CD14-positive monocyte (primary cell): ENCODE data around the gene VWA5B1. TPM values are rescaled to one million over a fixed set of nuclear protein-coding genes. Genes with fewer than 3 reads are reported as not detected.

Experiments
- DNase-seq, 3 donors: peaks; one replicate each; pipeline ENCODE4 v3.0.0-alpha.2; 2011 to 2022
- H2AFZ ChIP-seq: 2 replicates; pipeline ENCODE4 v1.6.0; 2012; ENCODE audit warnings: mild to moderate bottlenecking, low read depth, low read length, inconsistent platforms; ENCODE audit not compliant: insufficient read depth, poor library complexity, severe bottlenecking
- H3K27ac ChIP-seq, 2 donors: 1 replicate in 1 of 2; 2 replicates in 1 of 2; pipeline ENCODE4 v1.5.1; 2012 to 2013; ENCODE audit warnings: low read length in 2 of 2, control low read depth in 1 of 2, inconsistent platforms in 1 of 2, low read depth in 1 of 2, mild to moderate bottlenecking in 1 of 2
- H3K27me3 ChIP-seq, 2 donors: one replicate each; pipeline versions ENCODE4 v1.6.0 to v1.6.1; 2011 to 2013; ENCODE audit warnings: low read length in 2 of 2; ENCODE audit not compliant: control insufficient read depth in 2 of 2, insufficient read depth in 2 of 2
- H3K36me3 ChIP-seq, 2 donors: replicated peaks in 1 of 2; 1 replicate in 1 of 2; 2 replicates in 1 of 2; pipeline versions ENCODE4 v1.5.1 to v1.6.1; 2012 to 2013; ENCODE audit warnings: low read length in 2 of 2, control low read depth in 1 of 2, inconsistent platforms in 1 of 2, mild to moderate bottlenecking in 1 of 2; ENCODE audit not compliant: insufficient read depth in 2 of 2, control insufficient read depth in 1 of 2
- H3K4me1 ChIP-seq, 2 donors: 1 replicate in 1 of 2; 2 replicates in 1 of 2; pipeline versions ENCODE4 v1.5.1 to v1.6.1; 2012 to 2013; ENCODE audit warnings: low read length in 2 of 2, control low read depth in 1 of 2, inconsistent platforms in 1 of 2, mild to moderate bottlenecking in 1 of 2, moderate library complexity in 1 of 2; ENCODE audit not compliant: insufficient read depth in 2 of 2, control insufficient read depth in 1 of 2
- H3K4me2 ChIP-seq: replicated peaks from 2 replicates; pipeline ENCODE3; 2012; ENCODE audit warnings: low read length, moderate library complexity, mild to moderate bottlenecking; ENCODE audit not compliant: poor library complexity, severe bottlenecking; ENCODE audit errors: extremely low read depth
- H3K4me3 ChIP-seq, 3 experiments: fragments of 200-600 bp in 1 of 3; sonication (generic) in 1 of 3; replicated peaks in 1 of 3; 1 replicate in 2 of 3; 2 replicates in 1 of 3; pipeline ENCODE4 v1.5.1; 2011 to 2013; ENCODE audit warnings: low read length in 3 of 3, mild to moderate bottlenecking in 3 of 3, control low read depth in 2 of 3, low read depth in 2 of 3, inconsistent platforms in 1 of 3, moderate library complexity in 1 of 3
- H3K79me2 ChIP-seq: 2 replicates; pipeline ENCODE4 v1.6.0; 2012; ENCODE audit warnings: mild to moderate bottlenecking, control low read depth, inconsistent platforms, low read length, moderate library complexity; ENCODE audit not compliant: insufficient read depth
- H3K9ac ChIP-seq: 2 replicates; pipeline ENCODE4 v1.6.0; 2017; ENCODE audit warnings: low read length, mild to moderate bottlenecking; ENCODE audit not compliant: insufficient read depth, poor library complexity, severe bottlenecking
- H3K9me3 ChIP-seq, 2 donors: replicated peaks in 1 of 2; 1 replicate in 1 of 2; 2 replicates in 1 of 2; pipeline versions ENCODE4 v1.5.1 to v1.6.1; 2012 to 2013; ENCODE audit warnings: low read length in 2 of 2, control low read depth in 1 of 2; ENCODE audit not compliant: control insufficient read depth in 1 of 2, insufficient read depth in 1 of 2
- H4K20me1 ChIP-seq: 2 replicates; pipeline ENCODE4 v1.6.0; 2012; ENCODE audit warnings: mild to moderate bottlenecking, low read length, control low read depth, moderate library complexity; ENCODE audit not compliant: insufficient read depth
- H3K27ac Mint-ChIP-seq, 7 donors: one replicate each; pipeline ENCODE4 v1.8.0; 2020; ENCODE audit warnings: mild to moderate bottlenecking in 7 of 7, mixed read lengths in 7 of 7, moderate library complexity in 6 of 7, inconsistent platforms in 2 of 7
- H3K27me3 Mint-ChIP-seq, 3 donors: one replicate each; pipeline ENCODE4 v1.8.0; 2021 to 2022; ENCODE audit warnings: low read depth in 3 of 3, mild to moderate bottlenecking in 3 of 3, mixed read lengths in 3 of 3, moderate library complexity in 3 of 3, inconsistent platforms in 1 of 3
- H3K36me3 Mint-ChIP-seq, 2 donors: one replicate each; pipeline ENCODE4 v1.8.0; 2020; ENCODE audit warnings: mixed read lengths in 2 of 2, inconsistent platforms in 1 of 2, mild to moderate bottlenecking in 1 of 2
- H3K4me1 Mint-ChIP-seq: one replicate; pipeline ENCODE4 v1.8.0; 2020; ENCODE audit warnings: mild to moderate bottlenecking, mixed read lengths
- H3K4me3 Mint-ChIP-seq, 2 donors: one replicate each; pipeline ENCODE4 v1.8.0; 2020; ENCODE audit warnings: mild to moderate bottlenecking in 2 of 2, mixed read lengths in 2 of 2, moderate library complexity in 1 of 2
- H3K9me3 Mint-ChIP-seq, 7 donors: one replicate each; pipeline ENCODE4 v1.8.0; 2020 to 2022; ENCODE audit warnings: mixed read lengths in 7 of 7, mild to moderate bottlenecking in 6 of 7, moderate library complexity in 6 of 7, inconsistent platforms in 2 of 7
- WGBS: methylation state at CpG from one replicate; pipeline ENCODE4 v1.1.5; 2013; ENCODE audit warnings: missing lambda C conversion rate; ENCODE audit not compliant: insufficient coverage; 5-methylcytosine and 5-hydroxymethylcytosine counted together
- intact Hi-C, 2 donors: fragments of 100-400 bp; cut with micrococcal nuclease; formaldehyde crosslinking; loops; one replicate each; pipeline versions ENCODE4 v1.15.0 to v1.15.1; 2023
- polyA plus RNA-seq, 3 donors: library from polyadenylated mRNA; depleted of rRNA in 1 of 3; unstranded in 2 of 3; stranded (reverse) in 1 of 3; fragments of 300-500 nt in 2 of 3; fragments of >200 nt in 1 of 3; fragmentation: Illumina TruSeq in 2 of 3; gene quantifications; 1 replicate in 2 of 3; 2 replicates in 1 of 3; pipeline ENCODE4 v1.2.3, GENCODE V29; 2012 to 2021
- TF ChIP-seq, protein P1 (sequence below): fragments of 200-600 bp; IDR thresholded peaks from one replicate; pipeline ENCODE4 v1.8.0; 2022; ENCODE audit warnings: antibody characterized with exemption, mild to moderate bottlenecking

The VWA5B1 gene
- polyA plus RNA-seq, 3 donors, result not detected

DNA sequence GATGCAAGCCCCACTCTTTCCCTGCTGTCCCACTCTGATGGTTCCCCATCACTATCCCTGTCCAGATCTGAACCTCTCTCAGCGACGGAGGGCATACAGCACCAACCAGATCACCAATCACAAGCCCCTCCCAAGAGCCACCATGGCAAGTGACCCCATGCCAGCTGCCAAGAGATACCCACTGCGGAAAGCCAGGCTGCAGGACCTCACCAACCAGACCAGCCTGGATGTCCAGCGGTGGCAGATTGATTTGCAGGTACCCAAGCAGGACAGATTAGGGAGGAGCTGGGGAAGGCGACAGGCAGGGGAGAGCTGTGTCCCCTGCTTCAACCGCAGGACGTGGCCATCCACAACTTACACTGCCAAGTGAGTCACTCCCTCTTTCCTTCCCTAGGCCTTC, 46.9 kb downstream of the VWA5B1 start:
- H3K9ac ChIP-seq, result no peak overlapping the region
- H3K9me3 Mint-ChIP-seq, result peaks cover 0 to 2% (median 0%) of the 10 kb centered on the region in 7 donors

DNA sequence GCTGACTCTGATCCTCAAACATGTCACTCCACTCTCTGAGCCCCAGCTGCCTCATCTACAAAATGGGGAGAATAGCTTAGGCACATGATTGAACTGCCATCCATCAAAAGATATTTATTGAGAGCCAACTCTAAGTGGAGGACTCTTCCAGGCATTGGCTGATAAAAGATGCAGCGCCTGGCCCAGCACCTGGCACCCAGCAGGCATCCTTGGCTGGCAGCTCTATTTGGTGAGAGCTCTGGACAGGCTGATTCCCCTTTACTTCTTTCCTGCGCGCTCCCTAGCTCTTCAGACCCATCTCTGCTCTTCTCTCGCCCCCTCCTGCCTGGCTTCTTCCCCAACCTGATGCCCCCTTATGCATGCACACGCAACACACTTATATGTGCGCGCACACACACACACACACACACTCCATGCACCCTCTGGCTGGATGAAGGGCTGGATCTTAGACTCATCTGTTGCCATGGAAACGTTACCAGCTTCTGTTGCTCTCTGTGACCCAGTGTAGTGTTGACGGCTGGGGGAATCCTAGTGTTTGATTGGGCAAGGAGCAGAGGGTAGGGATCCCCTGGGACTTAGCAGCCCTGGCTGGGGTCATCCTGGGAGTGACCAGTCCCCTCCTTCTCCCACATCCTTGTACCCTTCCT, 49.3 kb downstream of the VWA5B1 start:
- WGBS, result 77% methylated on average over 6 of the region's 9 CpGs
- no peak overlapping the region for H2AFZ ChIP-seq
- H3K4me2 ChIP-seq, result no peak overlapping the region
- no peaks in the 10 kb centered on the region for H3K36me3 ChIP-seq
- Mint-ChIP-seq H3K27me3 (peaks cover 23 to 46% (median 25%) of the 10 kb centered on the region in 3 donors), H3K9me3 (peaks cover 0 to 12% (median 4%) of the 10 kb centered on the region in 7 donors), H3K4me1 (no peaks in the 10 kb centered on the region), H3K4me3 (no peak overlapping the region), H3K36me3 (no peaks in the 10 kb centered on the region), H3K27ac (no peak overlapping the region)
- H3K9ac ChIP-seq, result no peak overlapping the region
- no peak overlapping the region for H3K4me3 ChIP-seq
- TF ChIP-seq, protein P1, sequence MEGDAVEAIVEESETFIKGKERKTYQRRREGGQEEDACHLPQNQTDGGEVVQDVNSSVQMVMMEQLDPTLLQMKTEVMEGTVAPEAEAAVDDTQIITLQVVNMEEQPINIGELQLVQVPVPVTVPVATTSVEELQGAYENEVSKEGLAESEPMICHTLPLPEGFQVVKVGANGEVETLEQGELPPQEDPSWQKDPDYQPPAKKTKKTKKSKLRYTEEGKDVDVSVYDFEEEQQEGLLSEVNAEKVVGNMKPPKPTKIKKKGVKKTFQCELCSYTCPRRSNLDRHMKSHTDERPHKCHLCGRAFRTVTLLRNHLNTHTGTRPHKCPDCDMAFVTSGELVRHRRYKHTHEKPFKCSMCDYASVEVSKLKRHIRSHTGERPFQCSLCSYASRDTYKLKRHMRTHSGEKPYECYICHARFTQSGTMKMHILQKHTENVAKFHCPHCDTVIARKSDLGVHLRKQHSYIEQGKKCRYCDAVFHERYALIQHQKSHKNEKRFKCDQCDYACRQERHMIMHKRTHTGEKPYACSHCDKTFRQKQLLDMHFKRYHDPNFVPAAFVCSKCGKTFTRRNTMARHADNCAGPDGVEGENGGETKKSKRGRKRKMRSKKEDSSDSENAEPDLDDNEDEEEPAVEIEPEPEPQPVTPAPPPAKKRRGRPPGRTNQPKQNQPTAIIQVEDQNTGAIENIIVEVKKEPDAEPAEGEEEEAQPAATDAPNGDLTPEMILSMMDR, result no peak
- H3K79me2 ChIP-seq, result no peaks in the 10 kb centered on the region
- no peaks in the 10 kb centered on the region for H3K9me3 ChIP-seq
- DNase-seq, result no peak
- peaks cover 0 to 25% of the 10 kb centered on the region in 2 donors for H3K27me3 ChIP-seq
- intact Hi-C loops, result no loop called here
- H3K27ac ChIP-seq, result no peak overlapping the region
- no peaks in the 10 kb centered on the region for H4K20me1 ChIP-seq
- H3K4me1 ChIP-seq, result no peaks in the 10 kb centered on the region

More for the DNA sequence above, 46.9 kb downstream of the VWA5B1 start:
- Histone ChIP-seq H2AFZ (no peak overlapping the region), H3K4me2 (no peak overlapping the region), H3K4me3 (no peak overlapping the region), H3K79me2 (no peaks in the 10 kb centered on the region), H3K36me3 (no peaks in the 10 kb centered on the region), H4K20me1 (no peaks in the 10 kb centered on the region), H3K27me3 (peaks cover 0 to 6% of the 10 kb centered on the region in 2 donors), H3K4me1 (no peaks in the 10 kb centered on the region), H3K9me3 (no peaks in the 10 kb centered on the region), H3K27ac (no peak overlapping the region)
- Mint-ChIP-seq H3K4me3 (no peak overlapping the region), H3K27ac (no peak overlapping the region), H3K4me1 (no peaks in the 10 kb centered on the region), H3K36me3 (no peaks in the 10 kb centered on the region), H3K27me3 (peaks cover 8 to 33% (median 13%) of the 10 kb centered on the region in 3 donors)
- TF ChIP-seq, protein P1, result no peak
- intact Hi-C loops, result no loop called here
- DNase-seq, result no peak
- 92% methylated on average over 2 of the region's 7 CpGs for WGBS
